ENCODE data around the gene EVA1C.
"Not testable (repeated sequence)": the region's sequence is repeated elsewhere in the genome, so short reads cannot be mapped to it uniquely, and the experiment has no call there.

Gene EVA1C

DNA sequence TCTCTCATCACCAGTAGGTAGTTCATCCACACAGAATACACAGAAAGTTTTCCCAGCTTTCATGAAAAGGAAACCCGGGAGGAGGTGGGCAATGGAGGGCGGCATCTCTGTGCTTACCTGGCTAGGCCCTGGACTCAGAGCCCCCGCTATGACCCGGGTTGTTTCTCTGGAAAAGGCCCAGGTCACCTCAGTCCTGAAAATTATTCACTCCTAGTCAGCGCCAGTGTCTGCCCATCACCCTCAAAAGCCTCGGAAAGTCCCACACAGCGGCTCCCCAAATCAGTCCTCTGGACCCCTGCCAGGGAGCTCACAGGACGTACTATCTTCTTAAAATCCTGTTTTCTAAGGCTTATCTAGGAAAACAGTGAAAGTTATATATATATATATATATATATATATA is 121.6 kb downstream of the EVA1C start:
- no peaks in the 10 kb centered on the region for H3K4me1 Mint-ChIP-seq
- no peaks in the 10 kb centered on the region for H3K9me3 Mint-ChIP-seq
- peaks cover 6% of the 10 kb centered on the region for H3K27me3 Mint-ChIP-seq (ENCODE audit: low read depth)
- TF ChIP-seq, protein P1, sequence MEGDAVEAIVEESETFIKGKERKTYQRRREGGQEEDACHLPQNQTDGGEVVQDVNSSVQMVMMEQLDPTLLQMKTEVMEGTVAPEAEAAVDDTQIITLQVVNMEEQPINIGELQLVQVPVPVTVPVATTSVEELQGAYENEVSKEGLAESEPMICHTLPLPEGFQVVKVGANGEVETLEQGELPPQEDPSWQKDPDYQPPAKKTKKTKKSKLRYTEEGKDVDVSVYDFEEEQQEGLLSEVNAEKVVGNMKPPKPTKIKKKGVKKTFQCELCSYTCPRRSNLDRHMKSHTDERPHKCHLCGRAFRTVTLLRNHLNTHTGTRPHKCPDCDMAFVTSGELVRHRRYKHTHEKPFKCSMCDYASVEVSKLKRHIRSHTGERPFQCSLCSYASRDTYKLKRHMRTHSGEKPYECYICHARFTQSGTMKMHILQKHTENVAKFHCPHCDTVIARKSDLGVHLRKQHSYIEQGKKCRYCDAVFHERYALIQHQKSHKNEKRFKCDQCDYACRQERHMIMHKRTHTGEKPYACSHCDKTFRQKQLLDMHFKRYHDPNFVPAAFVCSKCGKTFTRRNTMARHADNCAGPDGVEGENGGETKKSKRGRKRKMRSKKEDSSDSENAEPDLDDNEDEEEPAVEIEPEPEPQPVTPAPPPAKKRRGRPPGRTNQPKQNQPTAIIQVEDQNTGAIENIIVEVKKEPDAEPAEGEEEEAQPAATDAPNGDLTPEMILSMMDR (IDR thresholded peaks at IDR 0.05; ENCODE audit: unreplicated experiment in 3 of 3): no peak
- H3K27ac Mint-ChIP-seq: no peak overlapping the region
- no peak overlapping the region for H3K4me3 Mint-ChIP-seq
- no peaks in the 10 kb centered on the region for H3K36me3 Mint-ChIP-seq (ENCODE audit: low read depth)

DNA sequence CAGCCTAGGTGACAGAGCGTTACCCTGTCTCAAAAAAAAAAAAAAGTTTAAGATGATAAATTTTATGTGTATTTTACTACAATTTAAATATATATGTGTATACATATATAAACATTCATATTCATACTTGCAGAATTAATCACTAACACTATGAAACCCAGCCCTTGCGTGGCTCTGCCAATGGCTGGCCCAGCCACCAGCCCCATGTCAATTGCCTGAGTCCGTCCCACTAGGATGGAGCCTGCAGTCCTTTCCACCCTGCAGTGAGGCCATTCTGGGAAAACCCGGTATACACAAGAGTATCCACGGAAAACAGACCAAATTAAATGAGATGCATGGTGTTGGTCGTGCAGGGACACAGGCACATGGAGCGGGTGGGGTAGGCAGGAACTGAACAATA is 123.1 kb downstream of the EVA1C start:
- Mint-ChIP-seq H3K9me3 (no peaks in the 10 kb centered on the region), H3K4me3 (no peak overlapping the region), H3K27ac (no peak overlapping the region), H3K4me1 (no peaks in the 10 kb centered on the region), H3K36me3 (ENCODE audit: low read depth) (no peaks in the 10 kb centered on the region), H3K27me3 (ENCODE audit: low read depth) (peaks cover 6% of the 10 kb centered on the region)
- TF ChIP-seq, protein P1 (IDR thresholded peaks at IDR 0.05; ENCODE audit: unreplicated experiment in 3 of 3): no peak

DNA sequence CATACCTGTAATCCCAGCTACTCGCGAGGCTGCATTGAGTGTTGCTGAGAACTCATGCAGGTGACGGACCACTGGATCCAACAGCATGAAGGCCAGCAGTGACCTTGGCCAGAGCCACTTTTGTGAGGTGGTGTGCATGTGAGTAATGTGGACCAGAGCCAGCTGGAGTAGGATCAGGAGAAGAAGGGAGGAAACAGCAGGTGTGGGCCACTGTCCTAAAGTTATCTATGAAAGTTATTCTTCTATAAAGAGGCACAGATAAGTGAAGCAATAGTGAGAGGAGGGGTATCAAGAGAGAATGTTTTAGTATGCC is 125.0 kb downstream of the EVA1C start:
- Mint-ChIP-seq H3K9me3 (no peaks in the 10 kb centered on the region), H3K4me1 (no peaks in the 10 kb centered on the region), H3K36me3 (ENCODE audit: low read depth) (no peaks in the 10 kb centered on the region), H3K27ac (no peak overlapping the region), H3K27me3 (ENCODE audit: low read depth) (peaks cover 3% of the 10 kb centered on the region), H3K4me3 (no peak overlapping the region)
- TF ChIP-seq, protein P1 (IDR thresholded peaks at IDR 0.05; ENCODE audit: unreplicated experiment in 3 of 3): no peak

DNA sequence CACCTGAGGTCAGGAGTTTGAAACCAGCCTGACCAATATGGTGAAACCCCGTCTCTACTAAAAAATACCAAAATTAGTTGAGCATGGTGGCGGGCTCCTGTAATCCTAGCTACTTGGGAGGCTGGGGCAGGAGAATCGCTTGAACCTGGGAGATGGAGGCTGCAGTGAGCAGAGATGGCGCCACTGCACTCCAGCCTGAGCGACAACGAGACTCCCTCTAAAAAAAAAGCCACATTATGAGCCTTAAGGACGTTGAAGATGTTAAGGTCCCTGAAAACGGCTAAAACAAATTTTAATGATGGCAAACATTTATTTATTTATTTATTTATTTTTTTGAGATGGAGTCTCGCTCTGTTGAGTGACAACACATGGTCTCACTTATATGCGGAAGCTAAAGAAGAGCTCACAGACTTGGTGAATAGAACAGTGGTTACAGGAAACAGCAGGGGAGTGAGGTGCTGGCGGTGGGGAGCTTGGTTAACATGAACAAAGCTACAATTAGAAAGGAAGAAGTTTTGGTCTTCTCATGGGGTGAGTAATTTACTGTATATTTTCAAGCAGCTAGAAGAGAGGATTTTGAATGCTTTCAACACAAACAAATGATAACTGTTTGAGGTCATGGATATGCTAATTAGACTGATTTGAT is 125.8 kb downstream of the EVA1C start:
- Mint-ChIP-seq H3K27me3 (ENCODE audit: low read depth) (peaks cover 3% of the 10 kb centered on the region), H3K27ac (no peak overlapping the region), H3K4me3 (no peak overlapping the region), H3K36me3 (ENCODE audit: low read depth) (no peaks in the 10 kb centered on the region), H3K4me1 (no peaks in the 10 kb centered on the region), H3K9me3 (no peaks in the 10 kb centered on the region)
- TF ChIP-seq, protein P1 (IDR thresholded peaks at IDR 0.05; ENCODE audit: unreplicated experiment in 3 of 3): no peak

DNA sequence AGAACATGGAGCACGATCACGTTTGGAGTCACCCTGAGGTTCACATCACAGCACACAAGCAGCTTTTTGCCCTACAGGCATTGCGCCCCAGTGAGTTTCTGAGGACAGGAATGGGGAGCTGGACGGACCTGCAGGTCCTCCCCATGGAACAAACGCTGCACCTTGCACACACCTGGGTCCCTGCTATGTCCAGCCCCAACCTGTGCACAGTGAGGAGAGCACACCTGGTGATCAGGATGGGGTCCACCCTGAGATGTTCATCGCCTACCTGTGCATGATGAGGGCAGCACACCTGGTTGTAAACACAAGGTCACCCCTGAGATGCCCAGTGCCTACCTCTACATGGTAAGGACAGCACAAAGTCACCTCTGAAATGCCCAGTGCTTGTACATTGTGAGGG is 126.9 kb downstream of the EVA1C start:
- Mint-ChIP-seq H3K27me3 (ENCODE audit: low read depth) (peaks cover 3% of the 10 kb centered on the region), H3K27ac (no peak overlapping the region), H3K9me3 (no peaks in the 10 kb centered on the region), H3K36me3 (ENCODE audit: low read depth) (no peaks in the 10 kb centered on the region), H3K4me3 (no peak overlapping the region), H3K4me1 (no peaks in the 10 kb centered on the region)
- TF ChIP-seq, protein P1 (IDR thresholded peaks at IDR 0.05; ENCODE audit: unreplicated experiment in 3 of 3): no peak

DNA sequence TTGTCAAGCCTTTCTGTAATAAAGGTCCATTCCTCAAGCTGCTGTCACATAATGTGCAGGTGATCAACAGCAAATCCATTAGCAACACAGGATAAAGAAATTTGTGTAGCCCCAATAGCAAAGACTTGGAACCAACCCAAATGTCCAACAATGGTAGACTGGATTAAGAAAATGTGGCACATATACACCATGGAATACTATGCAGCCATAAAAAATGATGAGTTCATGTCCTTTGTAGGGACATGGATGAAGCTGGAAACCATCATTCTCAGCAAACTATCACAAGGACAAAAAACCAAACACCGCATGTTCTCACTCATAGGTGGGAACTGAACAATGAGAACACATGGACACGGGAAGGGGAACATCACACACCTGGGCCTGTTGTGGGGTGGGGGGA is 130.6 kb downstream of the EVA1C start:
- not testable (repeated sequence) for H3K27ac Mint-ChIP-seq; H3K27me3 Mint-ChIP-seq (ENCODE audit: low read depth); H3K4me3 Mint-ChIP-seq; H3K36me3 Mint-ChIP-seq (ENCODE audit: low read depth); H3K9me3 Mint-ChIP-seq; H3K4me1 Mint-ChIP-seq

Measured in nephron (organoid).